GM10266 (cell line): ENCODE data around the gene EHBP1L1.

ENCODE experiments used
- DNase-seq: peaks from one replicate; pipeline ENCODE4 v3.0.0; 2012; ENCODE audit errors: extremely low spot score
- CTCF ChIP-seq: IDR thresholded peaks from 2 replicates; pipeline ENCODE4 v1.5.1; 2012; ENCODE audit warnings: mild to moderate bottlenecking, low read depth; ENCODE audit not compliant: control insufficient read depth, insufficient read depth; ENCODE audit errors: missing control alignments

EHBP1L1 gene

GRCh38 chr11:65584106-65584505, 8.3 kb downstream of the EHBP1L1 start:
- DNase-seq, result no peak
- TF ChIP-seq CTCF, result no peak

DNA sequence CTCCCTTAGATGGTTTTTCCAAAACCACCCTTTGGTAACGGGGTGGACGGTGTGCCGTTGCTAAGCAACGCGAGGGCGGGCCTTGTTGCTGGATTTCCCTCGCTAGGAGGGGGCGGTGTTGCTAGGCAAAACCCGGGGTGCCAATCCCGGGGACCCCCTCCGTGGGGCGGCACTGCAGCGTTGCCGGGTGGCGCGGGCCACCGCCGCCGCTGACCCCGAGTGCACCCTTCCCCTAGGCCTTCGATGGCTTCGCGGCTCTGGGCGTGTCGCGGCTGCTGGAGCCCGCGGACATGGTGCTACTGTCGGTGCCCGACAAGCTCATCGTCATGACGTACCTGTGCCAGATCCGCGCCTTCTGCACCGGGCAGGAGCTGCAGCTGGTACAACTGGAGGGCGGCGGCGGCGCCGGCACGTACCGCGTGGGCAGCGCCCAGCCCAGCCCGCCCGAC, 8.9 kb downstream of the EHBP1L1 start:
- no peak for DNase-seq

DNA sequence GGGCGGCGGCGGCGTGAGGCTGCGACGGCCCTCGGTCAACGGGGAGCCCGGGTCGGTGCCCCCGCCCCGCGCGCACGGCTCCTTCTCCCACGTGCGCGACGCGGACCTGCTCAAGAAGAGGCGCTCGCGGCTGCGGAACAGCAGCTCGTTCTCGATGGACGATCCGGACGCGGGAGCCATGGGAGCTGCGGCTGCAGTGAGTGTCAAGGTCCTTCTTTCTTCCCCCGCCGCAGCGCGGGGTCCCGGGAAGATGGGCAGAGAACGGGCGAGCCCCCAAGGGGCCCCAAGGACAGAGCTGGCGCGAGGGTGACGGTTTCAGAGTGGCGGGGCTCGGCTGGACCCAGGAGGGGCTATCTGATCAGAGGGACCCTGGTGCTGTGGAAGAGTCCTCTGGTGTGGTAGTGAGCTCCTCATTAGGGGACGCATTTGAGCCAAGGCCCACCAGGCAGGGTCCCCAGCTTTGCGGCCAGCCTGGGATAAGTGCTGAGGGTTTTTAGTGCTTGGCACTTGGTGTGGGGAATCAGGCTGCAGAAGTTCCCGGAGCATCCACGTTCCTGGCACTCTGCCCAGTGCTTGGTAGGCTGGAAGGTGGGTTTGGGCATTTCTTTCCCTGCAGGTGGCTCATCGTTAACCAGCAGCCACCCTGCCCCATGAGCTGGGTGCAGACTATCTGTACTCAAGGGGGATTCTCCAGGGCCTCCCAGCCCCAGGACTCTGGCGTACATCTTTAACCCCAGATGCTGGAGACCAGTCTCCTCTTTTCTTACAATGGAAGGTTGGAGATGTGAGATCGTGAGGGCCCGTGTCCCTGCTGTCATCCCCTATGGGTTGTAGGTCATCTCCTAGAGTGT, 9.8 kb downstream of the EHBP1L1 start:
- TF ChIP-seq CTCF, result no peak
- DNase-seq, result no peak

More for the DNA sequence above, 8.9 kb downstream of the EHBP1L1 start:
- TF ChIP-seq CTCF, result no peak

- DNase-seq, result no peak
Measured at GRCh38 chr11:65586247-65586630, 10.4 kb downstream of the EHBP1L1 start.

GRCh38 chr11:65586676-65587075, 10.8 kb downstream of the EHBP1L1 start:
- DNase-seq, result no peak
- TF ChIP-seq CTCF, result no peak

More at GRCh38 chr11:65586247-65586630, 10.4 kb downstream of the EHBP1L1 start:
- TF ChIP-seq CTCF, result no peak

GRCh38 chr11:65588199-65589054, 12.6 kb downstream of the EHBP1L1 start:
- DNase-seq, result peak; percentile 97
- TF ChIP-seq CTCF, result peak; percentile 80
